Testis (tissue), 3 donors: ENCODE data around the gene ZNF530. TPM values are rescaled to one million over a fixed set of nuclear protein-coding genes. Genes with fewer than 3 reads are reported as not detected.

ENCODE experiments used
- DNase-seq: peaks from one replicate; pipeline ENCODE4 v3.0.0-alpha.2; 2019
- H3K27ac ChIP-seq, 2 donors: fragments of 200-600 bp; sonication (generic); one replicate each; pipeline ENCODE4 v1.5.1; 2019
- H3K27me3 ChIP-seq: fragments of 200-600 bp; sonication (generic); one replicate; pipeline ENCODE4 v1.5.1; 2019
- H3K36me3 ChIP-seq: fragments of 200-600 bp; sonication (generic); one replicate; pipeline ENCODE4 v1.5.1; 2017; ENCODE audit warnings: low read depth; ENCODE audit errors: missing control alignments
- H3K4me1 ChIP-seq: fragments of 200-600 bp; sonication (generic); one replicate; pipeline ENCODE4 v1.5.1; 2019
- H3K4me3 ChIP-seq, 2 donors: fragments of 200-600 bp; sonication (generic); one replicate each; pipeline ENCODE4 v1.5.1; 2017 to 2019
- H3K9me3 ChIP-seq: fragments of 200-600 bp; sonication (generic); one replicate; pipeline ENCODE4 v1.5.1; 2017
- CTCF ChIP-seq, 3 experiments: fragments of 450-650 bp in 2 of 3; fragments of 200-600 bp in 1 of 3; sonication (generic) in 1 of 3; IDR thresholded peaks; one replicate each; pipeline ENCODE4 v1.5.1; 2016 to 2019; ENCODE audit warnings: antibody characterized with exemption in 3 of 3, mild to moderate bottlenecking in 2 of 3, moderate library complexity in 1 of 3
- POLR2A ChIP-seq: fragments of 450-650 bp; IDR thresholded peaks from one replicate; pipeline ENCODE4 v1.6.1; 2017; ENCODE audit warnings: antibody characterized with exemption, mild to moderate bottlenecking, moderate library complexity
- WGBS, 2 donors: methylation state at CpG; one replicate each; pipeline ENCODE4 v1.1.5; 2018; 5-methylcytosine and 5-hydroxymethylcytosine counted together
- intact Hi-C: fragments of 100-400 bp; cut with DNase I; formaldehyde crosslinking; loops from one replicate; pipeline ENCODE4 v1.15.1; 2023; ENCODE audit warnings: low total_unique reads
- polyA plus RNA-seq: library from polyadenylated mRNA; stranded (reverse); fragments of 350-450 nt; fragmentation: Illumina TruSeq; extraction: RNeasy Lipid Tissue Mini Kit (QIAGEN cat#74804); gene quantifications from one replicate; pipeline ENCODE4 v1.2.3, GENCODE V29; 2014; ENCODE audit warnings: low read depth, low replicate concordance; ENCODE audit not compliant: insufficient read depth
- total RNA-seq, 2 donors: library from RNA; depleted of rRNA; stranded (reverse); fragments of >200 nt; gene quantifications; one replicate each; pipeline ENCODE4 v1.2.3, GENCODE V29; 2016

ZNF530 gene
- total and polyA plus RNA-seq, 3 donors from 2014 or later: 3.0 to 9.8 (median 4.6) TPM

- no peaks in the 10 kb centered on the region for H3K36me3 ChIP-seq
- peaks cover 5% of the 10 kb centered on the region for H3K9me3 ChIP-seq
- no peak overlapping the region for H3K4me3 ChIP-seq
- H3K27ac ChIP-seq: no peak overlapping the region
- no peak for TF ChIP-seq CTCF (IDR thresholded peaks at IDR 0.05)
- TF ChIP-seq POLR2A: no peak
- no peaks in the 10 kb centered on the region for H3K27me3 ChIP-seq
- intact Hi-C loops: no loop called here
- no peaks in the 10 kb centered on the region for H3K4me1 ChIP-seq
- DNase-seq: no peak
Observed at GRCh38 chr19:57570707-57571106, 29.0 kb upstream of the ZNF530 start.

- DNase-seq: no peak
- intact Hi-C loops: no loop called here
- Histone ChIP-seq H3K27me3 (no peaks in the 10 kb centered on the region), H3K27ac (no peak overlapping the region), H3K4me3 (no peak overlapping the region), H3K9me3 (no peaks in the 10 kb centered on the region), H3K36me3 (no peaks in the 10 kb centered on the region), H3K4me1 (no peaks in the 10 kb centered on the region)
- 97 to 98% methylated on average over 3 of the region's 3 CpGs for WGBS, 2 donors
- TF ChIP-seq CTCF (IDR thresholded peaks at IDR 0.05) (no peak), POLR2A (no peak)
Observed at GRCh38 chr19:57572415-57572947, 27.2 kb upstream of the ZNF530 start.

GRCh38 chr19:57576661-57577060 lies 23.0 kb upstream of the ZNF530 start:
- no peak for DNase-seq
- peaks cover 5% of the 10 kb centered on the region for H3K4me1 ChIP-seq
- H3K36me3 ChIP-seq: no peaks in the 10 kb centered on the region
- H3K27me3 ChIP-seq: no peaks in the 10 kb centered on the region
- TF ChIP-seq CTCF (IDR thresholded peaks at IDR 0.05) (no peak), POLR2A (no peak)
- H3K4me3 ChIP-seq: no peak overlapping the region
- no peaks in the 10 kb centered on the region for H3K9me3 ChIP-seq
- H3K27ac ChIP-seq: no peak overlapping the region
- intact Hi-C loops: no loop called here

GRCh38 chr19:57578487-57579205 lies 21.0 kb upstream of the ZNF530 start, which contains the start of gene ZNF416:
ZNF416 (minus strand) TSS chr19:57578911; CDS start chr19:57578704, 207 bp downstream.
- H3K9me3 ChIP-seq: no peaks in the 10 kb centered on the region
- intact Hi-C loops: no loop called here
- TF ChIP-seq POLR2A: no peak
- peak in 1 of 3 experiments; percentile 22 for TF ChIP-seq CTCF (IDR thresholded peaks at IDR 0.05)
- peak within 1 kb of the TSS; percentile 92 to 95 for H3K4me3 ChIP-seq
- H3K36me3 ChIP-seq: no peaks in the 10 kb centered on the region
- peak; percentile 100 for DNase-seq
- H3K27me3 ChIP-seq: no peaks in the 10 kb centered on the region
- H3K27ac ChIP-seq: peak within 1 kb of the TSS; percentile 63 to 64
- 0 to 7% methylated on average over 3 to 60 of the region's 62 CpGs for WGBS, 2 donors
- peaks cover 5% of the 10 kb centered on the region for H3K4me1 ChIP-seq

GRCh38 chr19:57583104-57583520 lies 16.6 kb upstream of the ZNF530 start:
- WGBS, 2 donors: 17 to 22% methylated on average over 8 to 21 of the region's 21 CpGs

More at GRCh38 chr19:57583104-57583520, 16.6 kb upstream of the ZNF530 start:
- peak overlapping the region; percentile 55 to 73 for H3K4me3 ChIP-seq
- H3K27me3 ChIP-seq: no peaks in the 10 kb centered on the region
- no peak for TF ChIP-seq CTCF (IDR thresholded peaks at IDR 0.05)
- no peak for TF ChIP-seq POLR2A
- intact Hi-C loops: no loop called here
- no peak for DNase-seq
- no peaks in the 10 kb centered on the region for H3K9me3 ChIP-seq
- no peaks in the 10 kb centered on the region for H3K4me1 ChIP-seq
- H3K27ac ChIP-seq: peak overlapping the region in 1 of 2 donors; percentile 28
- no peaks in the 10 kb centered on the region for H3K36me3 ChIP-seq
